PC-9 (cell line): ENCODE measurements around the gene PEG3.

Experiments
- EZH2 ChIP-seq: fragments of 200-600 bp; sonication (generic); IDR thresholded peaks from 2 replicates; pipeline ENCODE4 v1.8.0; 2017; ENCODE audit warnings: antibody characterized with exemption, low read depth
- TF ChIP-seq, protein P1 (sequence below): fragments of 200-600 bp; sonication (generic); conservative IDR thresholded peaks from 2 replicates; pipeline ENCODE4 v1.6.1; 2017; ENCODE audit warnings: mixed run types, antibody characterized with exemption, mild to moderate bottlenecking, moderate library complexity

DNA sequence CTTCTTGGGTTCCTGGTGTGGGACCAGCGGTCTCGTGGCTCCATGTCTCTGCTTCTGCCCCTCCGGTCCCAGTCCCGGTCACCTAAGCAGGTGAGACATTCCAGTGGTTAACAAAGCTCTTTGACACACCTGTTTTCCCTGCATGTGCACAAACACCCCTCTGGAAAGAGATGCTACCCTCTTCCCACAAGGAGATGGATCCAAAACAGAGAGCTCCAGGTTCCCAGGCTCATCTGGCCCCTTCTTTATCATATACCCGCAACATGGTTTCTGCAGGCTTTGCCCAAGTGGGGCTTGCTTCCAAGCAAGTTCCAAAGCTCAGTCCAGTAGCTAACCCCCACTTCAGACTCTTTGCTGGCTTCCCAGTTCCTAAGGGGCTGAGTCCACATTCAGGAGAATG lies 17.8 kb downstream of the PEG3 start:
- TF ChIP-seq, protein P1, sequence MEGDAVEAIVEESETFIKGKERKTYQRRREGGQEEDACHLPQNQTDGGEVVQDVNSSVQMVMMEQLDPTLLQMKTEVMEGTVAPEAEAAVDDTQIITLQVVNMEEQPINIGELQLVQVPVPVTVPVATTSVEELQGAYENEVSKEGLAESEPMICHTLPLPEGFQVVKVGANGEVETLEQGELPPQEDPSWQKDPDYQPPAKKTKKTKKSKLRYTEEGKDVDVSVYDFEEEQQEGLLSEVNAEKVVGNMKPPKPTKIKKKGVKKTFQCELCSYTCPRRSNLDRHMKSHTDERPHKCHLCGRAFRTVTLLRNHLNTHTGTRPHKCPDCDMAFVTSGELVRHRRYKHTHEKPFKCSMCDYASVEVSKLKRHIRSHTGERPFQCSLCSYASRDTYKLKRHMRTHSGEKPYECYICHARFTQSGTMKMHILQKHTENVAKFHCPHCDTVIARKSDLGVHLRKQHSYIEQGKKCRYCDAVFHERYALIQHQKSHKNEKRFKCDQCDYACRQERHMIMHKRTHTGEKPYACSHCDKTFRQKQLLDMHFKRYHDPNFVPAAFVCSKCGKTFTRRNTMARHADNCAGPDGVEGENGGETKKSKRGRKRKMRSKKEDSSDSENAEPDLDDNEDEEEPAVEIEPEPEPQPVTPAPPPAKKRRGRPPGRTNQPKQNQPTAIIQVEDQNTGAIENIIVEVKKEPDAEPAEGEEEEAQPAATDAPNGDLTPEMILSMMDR: no peak
- TF ChIP-seq EZH2: no peak
